Vagina (tissue), 2 donors: ENCODE data around the gene FOXE3.

Experiments used
- POLR2A ChIP-seq, 2 donors: fragments of 450-650 bp; IDR thresholded peaks; one replicate each; pipeline ENCODE4 v1.6.1; 2017; ENCODE audit warnings: antibody characterized with exemption in 2 of 2, mild to moderate bottlenecking in 2 of 2, moderate library complexity in 2 of 2
- POLR2AphosphoS5 ChIP-seq, 2 donors: sonication (generic); formaldehyde crosslinking; IDR thresholded peaks; one replicate each; pipeline ENCODE4 v1.9.0; 2017; ENCODE audit warnings: antibody characterized with exemption in 2 of 2, mild to moderate bottlenecking in 2 of 2, low read depth in 1 of 2; ENCODE audit not compliant: insufficient read depth in 1 of 2
- TF ChIP-seq, protein P1 (sequence below), 3 experiments: fragments of 450-650 bp in 2 of 3; fragments of 200-600 bp in 1 of 3; sonication (generic) in 1 of 3; IDR thresholded peaks; one replicate each; pipeline ENCODE4 v1.5.1; 2017 to 2019; ENCODE audit warnings: antibody characterized with exemption in 3 of 3, mild to moderate bottlenecking in 2 of 3, moderate library complexity in 2 of 3

DNA sequence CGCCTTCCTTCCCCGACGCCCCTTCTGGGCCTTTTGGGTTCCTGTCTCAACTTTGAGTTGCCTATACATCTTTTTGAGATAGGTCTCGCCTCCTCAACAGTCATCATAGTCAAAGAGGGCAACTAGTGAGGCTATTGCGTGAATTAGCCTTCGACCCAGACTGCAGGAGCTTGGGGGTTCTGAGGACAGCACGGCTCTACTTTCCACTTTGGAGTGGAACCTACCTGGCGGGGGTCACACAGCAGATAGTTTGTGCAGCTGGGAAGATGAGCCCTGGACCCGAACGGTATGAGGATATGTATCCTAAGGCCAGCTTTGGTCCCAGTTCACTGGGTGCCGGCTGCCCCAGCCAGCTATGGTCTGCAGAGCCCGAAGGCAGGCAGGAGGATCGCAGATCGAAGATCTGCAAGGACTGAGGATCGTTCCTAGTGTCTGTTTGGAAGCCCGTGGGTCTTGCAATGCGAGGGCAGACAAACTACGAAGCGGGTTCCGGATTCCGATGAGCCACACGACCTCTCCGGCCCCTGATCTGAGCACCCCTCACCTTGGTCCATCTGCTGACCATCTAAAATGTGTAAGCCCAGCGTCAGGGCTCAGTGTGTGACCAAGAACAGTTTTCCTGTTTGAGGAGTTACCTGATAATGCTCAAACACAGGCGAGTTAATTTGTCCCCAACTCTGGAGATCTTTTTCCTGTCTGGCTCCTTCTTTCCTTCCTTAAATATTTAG, 29.9 kb downstream of the FOXE3 start:
- TF ChIP-seq, protein P1, sequence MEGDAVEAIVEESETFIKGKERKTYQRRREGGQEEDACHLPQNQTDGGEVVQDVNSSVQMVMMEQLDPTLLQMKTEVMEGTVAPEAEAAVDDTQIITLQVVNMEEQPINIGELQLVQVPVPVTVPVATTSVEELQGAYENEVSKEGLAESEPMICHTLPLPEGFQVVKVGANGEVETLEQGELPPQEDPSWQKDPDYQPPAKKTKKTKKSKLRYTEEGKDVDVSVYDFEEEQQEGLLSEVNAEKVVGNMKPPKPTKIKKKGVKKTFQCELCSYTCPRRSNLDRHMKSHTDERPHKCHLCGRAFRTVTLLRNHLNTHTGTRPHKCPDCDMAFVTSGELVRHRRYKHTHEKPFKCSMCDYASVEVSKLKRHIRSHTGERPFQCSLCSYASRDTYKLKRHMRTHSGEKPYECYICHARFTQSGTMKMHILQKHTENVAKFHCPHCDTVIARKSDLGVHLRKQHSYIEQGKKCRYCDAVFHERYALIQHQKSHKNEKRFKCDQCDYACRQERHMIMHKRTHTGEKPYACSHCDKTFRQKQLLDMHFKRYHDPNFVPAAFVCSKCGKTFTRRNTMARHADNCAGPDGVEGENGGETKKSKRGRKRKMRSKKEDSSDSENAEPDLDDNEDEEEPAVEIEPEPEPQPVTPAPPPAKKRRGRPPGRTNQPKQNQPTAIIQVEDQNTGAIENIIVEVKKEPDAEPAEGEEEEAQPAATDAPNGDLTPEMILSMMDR (IDR thresholded peaks at IDR 0.05) = no peak
- no peak for TF ChIP-seq POLR2A (IDR thresholded peaks at IDR 0.05)
- TF ChIP-seq POLR2AphosphoS5 (IDR thresholded peaks at IDR 0.05; ENCODE audit: insufficient read depth in 1 of 2, low read depth in 1 of 2) = no peak
